Measurements from ENCODE around the gene ARID5A. TPM values are rescaled to one million over a fixed set of nuclear protein-coding genes. Genes with fewer than 3 reads are reported as not detected.
A peak's percentile ranks its signal among the peaks of the same experiment; 100 is the strongest.

ARID5A gene
- total and polyA plus RNA-seq, 4 donors, result 12.5 to 61.9 (median 28.4) TPM

DNA sequence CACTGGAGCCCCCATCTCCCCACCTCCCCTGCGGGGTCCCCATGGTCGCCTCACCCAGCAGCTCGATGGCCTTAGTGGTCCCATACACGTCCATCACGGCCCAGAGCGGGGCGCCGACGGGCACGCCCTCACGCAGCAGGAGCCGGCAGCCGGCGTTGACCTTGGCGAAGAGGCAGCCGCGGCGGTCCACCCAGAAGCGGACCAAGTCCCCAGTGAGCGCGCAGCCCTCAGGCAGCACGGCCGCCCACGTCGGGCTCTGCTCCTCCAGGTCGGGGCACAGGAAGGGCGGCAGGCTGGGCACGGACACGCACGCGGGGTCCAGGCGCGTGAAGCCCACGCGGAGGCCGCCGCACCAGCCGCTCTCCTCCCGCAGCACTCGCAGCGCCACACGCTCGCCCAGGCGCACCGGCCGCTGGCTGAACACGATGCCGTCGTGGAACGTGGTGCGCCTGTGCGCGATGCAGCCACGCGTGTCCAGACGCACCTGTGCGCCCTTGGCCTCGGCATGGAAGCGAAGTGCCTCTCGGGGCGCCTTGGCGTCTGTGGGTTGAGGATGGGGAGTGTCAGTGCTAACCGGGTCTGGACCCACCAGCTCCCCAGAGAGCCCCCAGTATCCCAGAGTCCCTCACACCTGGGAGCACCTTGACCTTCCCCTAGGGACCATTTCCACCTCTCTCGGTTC is 36.0 kb upstream of the ARID5A start:
- Histone ChIP-seq H3K4me1 (ENCODE audit: control insufficient read depth in 5 of 5, insufficient read depth in 5 of 5, low read length in 5 of 5) (peaks cover 0 to 23% (median 0%) of the 10 kb centered on the region in 5 donors), H3K36me3 (ENCODE audit: control insufficient read depth in 4 of 4, insufficient read depth in 4 of 4, low read length in 4 of 4) (no peaks in the 10 kb centered on the region), H3K9ac (ENCODE audit: insufficient read depth in 1 of 2, low read length in 2 of 2) (no peak overlapping the region), H3K4me3 (no peak overlapping the region), H3K27me3 (ENCODE audit: control insufficient read depth in 3 of 3, insufficient read depth in 3 of 3, low read length in 2 of 3) (peaks cover 0 to 23% (median 16%) of the 10 kb centered on the region in 3 donors), H3K9me3 (ENCODE audit: control insufficient read depth in 4 of 4, insufficient read depth in 3 of 4, low read length in 3 of 4) (peaks cover 0 to 2% (median 0%) of the 10 kb centered on the region in 4 donors), H3K27ac (ENCODE audit: low read depth in 1 of 2, low read length in 1 of 2) (no peak overlapping the region)
- TF ChIP-seq, protein P1, sequence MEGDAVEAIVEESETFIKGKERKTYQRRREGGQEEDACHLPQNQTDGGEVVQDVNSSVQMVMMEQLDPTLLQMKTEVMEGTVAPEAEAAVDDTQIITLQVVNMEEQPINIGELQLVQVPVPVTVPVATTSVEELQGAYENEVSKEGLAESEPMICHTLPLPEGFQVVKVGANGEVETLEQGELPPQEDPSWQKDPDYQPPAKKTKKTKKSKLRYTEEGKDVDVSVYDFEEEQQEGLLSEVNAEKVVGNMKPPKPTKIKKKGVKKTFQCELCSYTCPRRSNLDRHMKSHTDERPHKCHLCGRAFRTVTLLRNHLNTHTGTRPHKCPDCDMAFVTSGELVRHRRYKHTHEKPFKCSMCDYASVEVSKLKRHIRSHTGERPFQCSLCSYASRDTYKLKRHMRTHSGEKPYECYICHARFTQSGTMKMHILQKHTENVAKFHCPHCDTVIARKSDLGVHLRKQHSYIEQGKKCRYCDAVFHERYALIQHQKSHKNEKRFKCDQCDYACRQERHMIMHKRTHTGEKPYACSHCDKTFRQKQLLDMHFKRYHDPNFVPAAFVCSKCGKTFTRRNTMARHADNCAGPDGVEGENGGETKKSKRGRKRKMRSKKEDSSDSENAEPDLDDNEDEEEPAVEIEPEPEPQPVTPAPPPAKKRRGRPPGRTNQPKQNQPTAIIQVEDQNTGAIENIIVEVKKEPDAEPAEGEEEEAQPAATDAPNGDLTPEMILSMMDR (IDR thresholded peaks at IDR 0.05; ENCODE audit: control extremely low read depth, extremely low read depth), result no peak
- no peak for DNase-seq
- WGBS, 2 donors, result 61 to 68% methylated on average over 55 to 64 of the region's 64 CpGs
- ATAC-seq (ENCODE audit: insufficient read depth, low FRiP score), result no peak

DNA sequence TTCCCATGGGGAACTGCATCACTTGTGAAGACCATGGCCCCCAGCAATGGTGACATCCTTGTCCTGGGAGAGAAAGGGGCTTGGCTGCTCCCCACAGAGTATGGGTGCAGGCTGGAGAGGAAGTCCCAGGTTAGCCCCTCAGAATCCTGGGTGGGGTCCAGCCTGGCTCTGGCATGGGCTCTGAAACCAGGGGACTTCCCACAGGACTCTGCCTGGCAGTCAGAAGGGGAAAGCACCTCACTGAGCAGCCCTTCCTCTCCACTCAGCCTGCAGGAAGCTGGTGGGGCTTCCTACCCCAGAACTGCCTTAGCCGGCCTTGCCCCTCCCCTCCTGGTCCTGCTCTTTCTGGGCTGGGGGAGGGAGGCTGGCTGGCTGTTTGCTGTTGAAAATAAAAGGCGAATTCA is 35.1 kb upstream of the ARID5A start:
- Histone ChIP-seq H3K4me1 (ENCODE audit: control insufficient read depth in 5 of 5, insufficient read depth in 5 of 5, low read length in 5 of 5) (peaks cover 0 to 23% (median 0%) of the 10 kb centered on the region in 5 donors), H3K36me3 (ENCODE audit: control insufficient read depth in 4 of 4, insufficient read depth in 4 of 4, low read length in 4 of 4) (no peaks in the 10 kb centered on the region), H3K4me3 (no peak overlapping the region), H3K9ac (ENCODE audit: insufficient read depth in 1 of 2, low read length in 2 of 2) (no peak overlapping the region), H3K9me3 (ENCODE audit: control insufficient read depth in 4 of 4, insufficient read depth in 3 of 4, low read length in 3 of 4) (peaks cover 0 to 2% (median 0%) of the 10 kb centered on the region in 4 donors), H3K27me3 (ENCODE audit: control insufficient read depth in 3 of 3, insufficient read depth in 3 of 3, low read length in 2 of 3) (peaks cover 0 to 23% (median 16%) of the 10 kb centered on the region in 3 donors), H3K27ac (ENCODE audit: low read depth in 1 of 2, low read length in 1 of 2) (peak overlapping the region in 1 of 2 donors; percentile 41)
- TF ChIP-seq, protein P1 (IDR thresholded peaks at IDR 0.05; ENCODE audit: control extremely low read depth, extremely low read depth), result no peak
- 9 to 25% methylated on average over 2 of the region's 2 CpGs for WGBS, 2 donors
- ATAC-seq (ENCODE audit: insufficient read depth, low FRiP score) (no peak), DNase-seq (no peak)

DNA sequence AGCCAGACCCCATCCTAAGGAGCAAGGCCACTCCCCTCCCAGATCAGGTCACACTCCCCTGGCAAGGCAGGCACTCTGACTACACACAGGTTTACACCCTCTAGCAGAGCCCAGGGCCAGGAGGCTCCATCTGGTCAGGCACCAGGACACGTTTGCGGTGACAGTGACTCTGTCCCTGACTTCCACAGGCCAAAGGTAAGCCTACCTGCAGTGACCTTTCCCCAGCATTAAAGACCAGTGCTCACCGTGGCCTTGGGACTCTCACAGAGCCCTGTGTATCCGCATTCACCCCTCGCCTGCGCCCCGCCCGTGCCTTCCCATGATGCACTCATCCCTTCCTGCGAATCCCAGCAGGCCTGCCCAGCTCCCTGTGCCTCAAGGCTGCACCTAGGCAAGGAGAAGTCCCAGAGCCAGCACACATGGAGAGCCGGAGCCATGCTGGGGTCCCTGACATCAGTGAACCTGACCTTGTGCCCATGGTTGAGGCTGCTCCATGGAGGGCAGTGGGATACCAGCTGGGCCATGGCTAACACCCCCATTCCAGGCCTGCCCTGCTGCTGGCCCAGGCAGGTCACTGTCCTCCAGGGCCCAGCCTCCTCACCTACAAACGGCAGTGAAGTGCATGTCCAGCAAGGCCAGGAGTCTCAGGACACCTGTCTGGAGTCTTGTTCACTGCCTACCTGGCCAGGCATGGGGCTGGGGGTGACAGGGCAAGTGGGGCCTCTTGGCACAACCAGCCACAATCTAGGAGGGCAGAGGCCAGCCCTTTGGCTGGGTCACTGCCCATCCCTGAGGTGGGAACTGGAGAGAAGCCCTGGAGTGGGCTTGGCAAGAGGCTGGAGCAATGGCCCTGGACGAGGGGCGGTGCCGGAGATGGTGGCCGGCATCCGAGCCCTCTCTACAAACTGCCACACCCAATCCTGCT is 34.4 kb upstream of the ARID5A start:
- H3K27ac ChIP-seq (ENCODE audit: low read depth in 1 of 2, low read length in 1 of 2), result peak overlapping the region in 1 of 2 donors; percentile 41
- H3K36me3 ChIP-seq (ENCODE audit: control insufficient read depth in 4 of 4, insufficient read depth in 4 of 4, low read length in 4 of 4), result no peaks in the 10 kb centered on the region
- H3K4me1 ChIP-seq (ENCODE audit: control insufficient read depth in 5 of 5, insufficient read depth in 5 of 5, low read length in 5 of 5), result peaks cover 0 to 23% (median 0%) of the 10 kb centered on the region in 5 donors
- H3K27me3 ChIP-seq (ENCODE audit: control insufficient read depth in 3 of 3, insufficient read depth in 3 of 3, low read length in 2 of 3), result peaks cover 0 to 23% (median 16%) of the 10 kb centered on the region in 3 donors
- H3K9me3 ChIP-seq (ENCODE audit: control insufficient read depth in 4 of 4, insufficient read depth in 3 of 4, low read length in 3 of 4), result peaks cover 0 to 2% (median 0%) of the 10 kb centered on the region in 4 donors
- no peak overlapping the region for H3K9ac ChIP-seq (ENCODE audit: insufficient read depth in 1 of 2, low read length in 2 of 2)
- no peak overlapping the region for H3K4me3 ChIP-seq
- ATAC-seq (ENCODE audit: insufficient read depth, low FRiP score) (no peak), DNase-seq (no peak)
- TF ChIP-seq, protein P1 (IDR thresholded peaks at IDR 0.05; ENCODE audit: control extremely low read depth, extremely low read depth), result no peak
- WGBS, 2 donors, result 79 to 84% methylated on average over 16 of the region's 16 CpGs
